Caki2 (cell line): ENCODE measurements around the gene TPP2. TPM values are rescaled to one million over a fixed set of nuclear protein-coding genes. Genes with fewer than 3 reads are reported as not detected.

ENCODE experiments used
- DNase-seq: peaks from one replicate; pipeline ENCODE4 v3.0.0-alpha.2; 2015; ENCODE audit warnings: low read depth
- in situ Hi-C: cut with HindIII; loops from 2 replicates; pipeline ENCODE4 v1.10.0; 2016; ENCODE audit warnings: low sequenced_read_pairs, low pct_unique_long_range_greater_than_20kb, mixed read lengths
- total RNA-seq: library from RNA; depleted of rRNA; stranded (reverse); fragments of >200 nt; shearing (Covaris generic); gene quantifications from 2 replicates; pipeline ENCODE4 v1.2.3, GENCODE V29; 2014; ENCODE audit warnings: low replicate concordance; rRNA removed

The TPP2 gene
- 18.7 and 19.5 TPM in 2 replicates for total RNA-seq

GRCh38 chr13:102596147-102597028, at the start of gene TPP2:
TSS of gene TPP2 (plus strand) at chr13:102596986. CDS start at chr13:102597039, 53 bp downstream.
- DNase-seq = peak; percentile 91
- in situ Hi-C loops = no loop called here

- in situ Hi-C loops = no loop called here
- DNase-seq = no peak
These were observed 48.0 kb upstream of the TPP2 start for GRCh38 chr13:102548811-102549210.

GRCh38 chr13:102550507-102550906, 46.3 kb upstream of the TPP2 start:
- in situ Hi-C loops = no loop called here
- DNase-seq = no peak

GRCh38 chr13:102555914-102556553, 40.8 kb upstream of the TPP2 start:
- in situ Hi-C loops = no loop called here
- DNase-seq = peak; percentile 43

GRCh38 chr13:102556806-102557205, 40.0 kb upstream of the TPP2 start:
- in situ Hi-C loops = no loop called here

GRCh38 chr13:102558029-102558428, 38.8 kb upstream of the TPP2 start:
- in situ Hi-C loops = no loop called here

More at GRCh38 chr13:102556806-102557205, 40.0 kb upstream of the TPP2 start:
- no peak for DNase-seq

GRCh38 chr13:102561933-102562332, 34.9 kb upstream of the TPP2 start:
- in situ Hi-C loops = no loop called here
- no peak for DNase-seq

More at GRCh38 chr13:102558029-102558428, 38.8 kb upstream of the TPP2 start:
- no peak for DNase-seq

GRCh38 chr13:102563267-102563666, 33.5 kb upstream of the TPP2 start:
- in situ Hi-C loops = no loop called here

GRCh38 chr13:102564564-102564963, 32.2 kb upstream of the TPP2 start:
- in situ Hi-C loops = no loop called here
- DNase-seq = no peak

More at GRCh38 chr13:102563267-102563666, 33.5 kb upstream of the TPP2 start:
- no peak for DNase-seq

GRCh38 chr13:102566513-102566912, 30.3 kb upstream of the TPP2 start:
- in situ Hi-C loops = no loop called here
- no peak for DNase-seq

GRCh38 chr13:102567857-102568256, 28.9 kb upstream of the TPP2 start:
- no peak for DNase-seq
- in situ Hi-C loops = no loop called here

GRCh38 chr13:102569488-102569887, 27.3 kb upstream of the TPP2 start:
- in situ Hi-C loops = no loop called here
- DNase-seq = no peak

GRCh38 chr13:102571075-102571474, 25.7 kb upstream of the TPP2 start:
- in situ Hi-C loops = no loop called here
- DNase-seq = no peak

- no peak for DNase-seq
- in situ Hi-C loops = no loop called here
These were observed 24.5 kb upstream of the TPP2 start for GRCh38 chr13:102572323-102572722.

GRCh38 chr13:102580552-102581169, 16.1 kb upstream of the TPP2 start:
- in situ Hi-C loops = no loop called here
- peak; percentile 14 for DNase-seq

- DNase-seq = no peak
- in situ Hi-C loops = no loop called here
These were observed 14.5 kb upstream of the TPP2 start for GRCh38 chr13:102582256-102582655.

GRCh38 chr13:102584434-102584833, 12.4 kb upstream of the TPP2 start:
- DNase-seq = no peak
- in situ Hi-C loops = no loop called here

GRCh38 chr13:102586615-102587014, 10.2 kb upstream of the TPP2 start:
- in situ Hi-C loops = no loop called here
- no peak for DNase-seq

GRCh38 chr13:102587916-102588315, 8.9 kb upstream of the TPP2 start:
- in situ Hi-C loops = no loop called here

More at GRCh38 chr13:102587916-102588315, 8.9 kb upstream of the TPP2 start:
- no peak for DNase-seq
